ENCODE results near the gene EED. TPM values are rescaled to one million over a fixed set of nuclear protein-coding genes. Genes with fewer than 3 reads are reported as not detected.

EED gene
- total and polyA plus RNA-seq, 4 donors = 5.4 to 17.1 (median 8.2) TPM

GRCh38 chr11:86243396-86243795 is 1.2 kb upstream of the EED start:
- no peaks in the 10 kb centered on the region for H3K36me3 ChIP-seq (ENCODE audit: control insufficient read depth in 4 of 4, insufficient read depth in 3 of 4, low read depth in 1 of 4, low read length in 3 of 4)
- no peaks in the 10 kb centered on the region for H3K27me3 ChIP-seq (ENCODE audit: control insufficient read depth in 4 of 4, insufficient read depth in 4 of 4, low read length in 3 of 4)
- H3K27ac ChIP-seq (ENCODE audit: low read depth in 1 of 2, low read length in 2 of 2) = no peak overlapping the region
- TF ChIP-seq JUND (IDR thresholded peaks at IDR 0.05) = no peak
- TF ChIP-seq YY1 (IDR thresholded peaks at IDR 0.05) = no peak
- no peak for TF ChIP-seq SP1 (IDR thresholded peaks at IDR 0.05)
- no peaks in the 10 kb centered on the region for H3K9me3 ChIP-seq (ENCODE audit: control insufficient read depth in 4 of 4, low read length in 3 of 4)
- H3K4me3 ChIP-seq (ENCODE audit: low read depth in 1 of 3, low read length in 3 of 3) = no peak overlapping the region
- DNase-seq (ENCODE audit: low spot score) = no peak
- peaks cover 3 to 17% (median 13%) of the 10 kb centered on the region in 4 donors for H3K4me1 ChIP-seq (ENCODE audit: control insufficient read depth in 4 of 4, insufficient read depth in 4 of 4, low read length in 3 of 4)
- no peak overlapping the region for H3K9ac ChIP-seq (ENCODE audit: low read depth in 1 of 2, low read length in 2 of 2)
- WGBS = 90% methylated on average over 2 of the region's 2 CpGs

- TF ChIP-seq FOXA1 (IDR thresholded peaks at IDR 0.05) (no peak), CTCF (IDR thresholded peaks at IDR 0.05; ENCODE audit: low read depth, low read length, missing input control) (no peak)
- Histone ChIP-seq H3K9me3 (ENCODE audit: control insufficient read depth in 4 of 4, low read length in 3 of 4) (no peaks in the 10 kb centered on the region), H3K36me3 (ENCODE audit: control insufficient read depth in 4 of 4, insufficient read depth in 3 of 4, low read depth in 1 of 4, low read length in 3 of 4) (no peaks in the 10 kb centered on the region), H3K27me3 (ENCODE audit: control insufficient read depth in 4 of 4, insufficient read depth in 4 of 4, low read length in 3 of 4) (no peaks in the 10 kb centered on the region), H3K9ac (ENCODE audit: low read depth in 1 of 2, low read length in 2 of 2) (peak overlapping the region; percentile 67 to 98), H3K27ac (ENCODE audit: low read depth in 1 of 2, low read length in 2 of 2) (peak overlapping the region; percentile 96 to 97), H3K4me3 (ENCODE audit: low read depth in 1 of 3, low read length in 3 of 3) (peak overlapping the region; percentile 69 to 95 (median 91)), H3K4me1 (ENCODE audit: control insufficient read depth in 4 of 4, insufficient read depth in 4 of 4, low read length in 3 of 4) (peaks cover 3 to 19% (median 13%) of the 10 kb centered on the region in 4 donors)
- under 1% methylated on average over 18 of the region's 18 CpGs for WGBS
- no peak for DNase-seq (ENCODE audit: low spot score)
Measured at GRCh38 chr11:86244063-86244521, 461 bp upstream of the EED start.

GRCh38 chr11:86245369-86246292 is 1.1 kb downstream of the EED start:
- peaks cover 3 to 19% (median 13%) of the 10 kb centered on the region in 4 donors for H3K4me1 ChIP-seq (ENCODE audit: control insufficient read depth in 4 of 4, insufficient read depth in 4 of 4, low read length in 3 of 4)
- DNase-seq (ENCODE audit: low spot score) = no peak

More at GRCh38 chr11:86245369-86246292, 1.1 kb downstream of the EED start:
- Histone ChIP-seq H3K9ac (ENCODE audit: low read depth in 1 of 2, low read length in 2 of 2) (peak overlapping the region; percentile 67 to 86), H3K4me3 (ENCODE audit: low read depth in 1 of 3, low read length in 3 of 3) (peak overlapping the region; percentile 69 to 95 (median 91)), H3K27ac (ENCODE audit: low read depth in 1 of 2, low read length in 2 of 2) (peak overlapping the region; percentile 96 to 97), H3K27me3 (ENCODE audit: control insufficient read depth in 4 of 4, insufficient read depth in 4 of 4, low read length in 3 of 4) (no peaks in the 10 kb centered on the region), H3K36me3 (ENCODE audit: control insufficient read depth in 4 of 4, insufficient read depth in 3 of 4, low read depth in 1 of 4, low read length in 3 of 4) (no peaks in the 10 kb centered on the region), H3K9me3 (ENCODE audit: control insufficient read depth in 4 of 4, low read length in 3 of 4) (no peaks in the 10 kb centered on the region)
- TF ChIP-seq GABPA (IDR thresholded peaks at IDR 0.05 in 1 of 2, conservative IDR thresholded peaks at IDR 0.05 in 1 of 2) (peak in 1 of 2 donors; percentile 7), FOXA2 (IDR thresholded peaks at IDR 0.05) (no peak), HNF4A (conservative IDR thresholded peaks at IDR 0.05) (no peak), YY1 (IDR thresholded peaks at IDR 0.05) (no peak), CTCF (IDR thresholded peaks at IDR 0.05; ENCODE audit: low read depth, low read length, missing input control) (no peak), TAF1 (conservative IDR thresholded peaks at IDR 0.05) (no peak), RAD21 (IDR thresholded peaks at IDR 0.05) (no peak), ZBTB33 (IDR thresholded peaks at IDR 0.05) (no peak)
- under 1% methylated on average over 38 of the region's 38 CpGs for WGBS
